Measurements from ENCODE around the gene DHH. TPM values are rescaled to one million over a fixed set of nuclear protein-coding genes. Genes with fewer than 3 reads are reported as not detected.

DHH gene
- polyA plus RNA-seq, 3 donors: 0.34 to 0.50 (median 0.35) TPM

DNA sequence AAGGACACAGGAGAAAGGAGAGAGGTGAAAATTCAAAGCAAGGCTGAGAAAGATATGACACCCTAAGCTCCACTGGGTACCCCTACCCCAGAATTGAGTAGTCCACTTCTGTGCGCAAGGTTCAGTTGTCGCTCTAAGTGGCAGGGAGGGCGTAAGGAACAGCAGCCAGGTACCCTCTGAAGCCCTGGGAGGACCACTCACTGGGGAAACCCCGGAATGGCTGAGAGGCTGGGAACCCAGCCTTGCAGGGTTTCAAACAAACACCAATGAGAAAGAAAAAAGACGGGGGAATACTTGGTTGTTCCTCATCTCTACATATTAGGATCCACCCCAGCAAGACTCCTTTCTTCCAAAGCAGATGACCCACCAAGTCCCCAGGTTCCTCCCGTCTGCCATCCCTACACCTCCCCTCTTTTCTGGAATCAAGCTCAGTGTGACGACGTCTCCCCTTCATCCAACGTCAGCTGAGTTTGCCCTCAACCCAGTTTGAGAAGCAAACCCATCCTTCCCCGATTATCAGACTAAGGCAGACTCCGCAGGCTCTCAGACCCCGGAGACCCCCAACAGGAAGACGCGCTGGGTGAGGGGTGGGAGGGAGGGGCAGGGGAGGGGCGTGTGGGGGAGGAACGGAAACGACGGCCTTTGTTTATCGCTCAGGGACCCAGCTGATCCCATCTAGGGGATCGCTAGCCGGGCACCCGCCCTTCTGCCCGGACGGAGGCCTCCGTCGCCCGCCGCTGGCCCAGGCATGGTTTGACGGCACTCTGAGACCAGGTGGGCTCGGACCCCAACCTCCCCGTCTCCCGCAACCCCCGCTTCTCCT, 15.3 kb upstream of the DHH start:
- no peak for DNase-seq

DNA sequence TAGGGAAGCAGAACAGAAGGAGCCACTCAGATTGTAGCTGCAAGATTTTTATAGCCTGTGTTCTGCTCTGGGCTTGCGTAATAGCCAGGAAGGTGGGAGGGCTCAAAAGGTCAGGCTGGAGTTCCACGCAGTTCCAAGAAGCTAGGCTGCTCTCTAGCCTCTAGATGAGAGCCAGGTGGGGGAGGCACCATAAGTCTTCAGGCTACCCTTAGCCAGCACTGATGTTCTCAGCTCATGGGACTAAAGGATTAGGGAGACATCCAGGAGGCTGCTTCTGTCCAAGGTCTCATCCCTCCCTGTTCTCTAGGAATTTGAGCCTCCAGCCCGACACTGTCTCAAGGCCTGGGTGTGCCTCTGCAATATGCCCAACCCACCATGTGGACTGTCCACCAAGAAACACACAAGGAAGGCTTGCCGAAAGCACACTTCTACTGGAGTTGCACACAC, 14.4 kb upstream of the DHH start:
- peak; percentile 26 for DNase-seq

DNA sequence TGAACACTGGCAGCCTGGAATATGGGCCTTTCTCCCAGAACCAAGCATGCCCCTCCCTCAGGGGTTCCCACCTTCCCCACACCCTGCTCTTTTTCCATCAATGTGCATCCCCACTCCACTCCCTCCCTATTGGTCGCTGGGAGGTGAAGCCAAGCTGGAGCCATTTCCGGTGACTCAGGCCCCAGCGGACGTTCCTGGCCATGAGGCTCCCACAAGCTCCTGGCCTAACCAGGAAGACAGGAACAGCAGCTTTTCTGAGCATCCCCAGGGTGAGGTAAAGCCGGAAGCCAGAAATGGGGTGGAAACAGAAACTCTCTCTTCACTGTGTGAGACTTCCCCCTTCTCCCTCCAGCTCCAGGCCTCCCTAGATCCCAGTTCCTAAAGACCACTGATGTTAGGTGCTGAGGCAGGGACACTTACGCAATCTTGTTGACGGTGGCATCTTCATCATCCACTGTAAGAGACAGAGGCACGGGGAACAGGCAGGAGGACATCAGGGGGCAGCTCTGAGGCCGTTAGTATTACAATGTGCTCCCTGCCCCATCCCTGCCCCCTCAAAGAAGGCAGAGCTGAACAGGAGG, 11.0 kb upstream of the DHH start:
- no peak for DNase-seq

DNA sequence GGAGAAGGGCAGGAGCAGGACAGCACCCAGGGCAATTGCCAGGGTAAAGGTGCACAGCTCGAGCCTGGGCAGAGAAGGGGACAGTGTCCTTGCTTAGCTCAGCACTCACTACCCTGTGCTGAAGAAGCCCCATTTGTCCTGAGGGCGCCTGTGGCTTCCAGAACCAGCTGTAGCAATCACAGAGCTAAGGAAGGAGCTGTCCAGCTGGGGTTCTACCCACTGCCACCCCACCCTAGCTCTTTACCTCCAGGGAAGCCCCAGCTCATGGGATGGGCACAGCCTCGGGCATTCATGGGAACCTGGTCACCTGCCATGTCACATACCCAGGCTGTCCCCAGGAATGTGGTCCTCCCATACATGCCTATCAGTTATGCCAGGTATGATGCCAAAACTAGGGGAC, 10.2 kb upstream of the DHH start:
- no peak for DNase-seq

DNA sequence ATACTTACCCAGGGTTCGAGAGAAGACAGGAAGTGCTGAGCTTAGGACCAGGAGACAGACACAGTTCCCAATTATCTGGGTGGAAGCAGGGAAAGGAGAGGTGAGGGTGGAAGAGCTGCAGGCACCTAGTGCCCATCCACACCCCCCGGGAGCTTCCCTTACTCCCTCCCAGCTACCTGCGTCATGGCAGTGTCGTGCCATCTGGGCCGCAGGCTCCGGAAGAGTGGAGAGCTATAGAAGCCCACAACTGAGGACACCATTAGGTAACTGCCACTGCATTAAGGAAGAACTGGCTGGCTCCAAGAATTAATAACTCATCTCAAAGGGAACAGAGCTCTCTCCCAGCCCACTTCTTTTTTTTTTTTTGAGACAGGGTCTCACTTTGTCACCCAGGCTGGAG, 5.8 kb upstream of the DHH start:
- no peak for DNase-seq

DNA sequence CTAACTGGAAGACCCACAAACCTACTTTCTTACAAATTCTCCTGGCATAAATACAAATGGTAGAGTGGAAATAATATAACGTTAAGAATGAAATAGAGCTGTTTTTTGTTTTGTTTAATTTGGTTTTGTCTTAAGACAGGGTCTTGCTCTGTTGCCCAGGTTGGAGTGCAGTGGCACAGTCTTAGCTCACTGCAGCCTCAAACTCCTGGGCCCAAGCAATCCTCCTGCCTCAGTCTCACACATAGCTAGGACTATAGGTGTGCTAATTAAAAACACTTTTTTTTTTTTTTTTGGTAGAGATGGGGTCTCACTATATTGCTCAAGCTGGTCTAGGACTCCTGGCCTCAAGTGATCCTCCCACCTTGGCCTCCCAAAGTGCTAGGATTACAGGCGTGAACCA, 4.1 kb upstream of the DHH start:
- no peak for DNase-seq

DNA sequence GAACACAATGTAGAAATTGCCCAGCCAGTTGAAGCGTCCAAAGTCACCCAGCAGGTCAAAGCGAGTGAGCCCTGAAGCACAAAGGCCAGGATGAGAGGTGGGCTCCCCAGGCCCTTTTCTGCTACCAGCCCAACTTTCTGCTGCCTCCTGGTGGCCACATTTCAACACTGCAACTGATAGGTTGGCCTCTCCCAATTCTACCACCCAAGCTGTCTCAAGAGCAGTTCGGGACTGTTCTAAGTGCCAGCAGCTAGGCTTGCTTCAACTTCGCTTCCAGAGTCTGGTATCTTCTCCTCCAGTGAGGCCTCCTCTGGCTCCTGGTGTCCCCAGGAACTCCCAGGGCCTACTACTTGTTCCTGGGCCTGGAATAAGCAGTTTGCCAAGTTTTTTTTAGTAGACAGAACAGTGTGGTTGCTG, 3.4 kb upstream of the DHH start:
- peak; percentile 31 for DNase-seq

DNA sequence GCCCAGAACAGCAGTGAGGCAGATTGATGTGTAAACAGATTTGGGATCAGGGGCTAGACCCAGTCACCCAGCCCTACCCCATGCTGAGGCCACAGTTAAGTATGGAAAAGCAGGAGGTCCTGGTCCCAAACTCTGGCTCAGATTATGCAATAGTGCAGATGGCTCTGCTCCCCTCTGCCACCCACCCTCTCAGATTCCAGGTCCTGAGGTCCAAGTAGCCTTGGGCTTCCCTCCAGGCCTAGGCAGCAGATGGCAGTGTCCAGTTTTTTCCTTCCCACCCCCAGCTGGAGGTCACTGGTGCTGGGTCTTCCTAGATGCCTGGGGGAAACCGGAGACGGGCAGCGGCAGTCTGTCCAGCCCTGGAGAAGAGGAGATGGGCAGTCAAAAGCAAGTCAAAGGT, 2.8 kb upstream of the DHH start:
- no peak for DNase-seq

DNA sequence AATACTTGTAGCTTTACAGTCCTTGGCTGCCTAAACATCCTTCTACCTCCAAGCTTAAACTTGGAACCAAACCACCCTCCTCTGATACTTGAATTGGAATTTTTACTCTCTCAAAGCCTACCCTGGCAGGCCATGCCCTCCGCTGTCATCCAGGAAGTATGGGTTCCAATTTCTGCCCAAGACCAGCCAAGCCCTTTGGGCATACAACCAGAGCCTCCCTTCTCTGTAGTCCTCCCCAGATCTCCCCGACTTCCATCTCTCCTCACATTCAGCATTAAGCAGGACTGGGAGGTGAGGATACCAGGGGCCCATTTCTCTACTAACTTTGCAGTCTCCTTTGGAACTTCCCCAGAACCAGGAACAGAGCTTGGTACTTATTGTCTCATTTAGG, 369 bp upstream of the DHH start:
- DNase-seq: no peak

DNA sequence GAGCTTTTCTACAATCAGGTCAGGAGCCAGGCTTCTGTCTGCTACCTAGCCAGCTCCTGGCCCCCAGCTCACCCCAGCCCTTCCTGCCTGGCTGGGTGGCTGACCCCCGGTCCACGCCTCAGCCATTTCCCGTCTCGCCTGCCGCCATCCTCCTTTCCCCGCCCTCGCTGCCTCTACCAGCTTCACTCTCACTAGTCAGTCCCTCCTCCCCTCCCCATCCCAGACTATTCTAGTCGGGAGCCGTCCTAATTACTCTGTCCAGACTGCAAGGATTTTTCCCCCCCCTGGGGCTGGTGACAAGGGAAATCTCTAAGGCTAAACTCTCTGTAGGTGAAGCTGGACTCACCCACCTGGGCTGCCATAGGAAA, 825 bp downstream of the DHH start:
- DNase-seq: no peak

DNA sequence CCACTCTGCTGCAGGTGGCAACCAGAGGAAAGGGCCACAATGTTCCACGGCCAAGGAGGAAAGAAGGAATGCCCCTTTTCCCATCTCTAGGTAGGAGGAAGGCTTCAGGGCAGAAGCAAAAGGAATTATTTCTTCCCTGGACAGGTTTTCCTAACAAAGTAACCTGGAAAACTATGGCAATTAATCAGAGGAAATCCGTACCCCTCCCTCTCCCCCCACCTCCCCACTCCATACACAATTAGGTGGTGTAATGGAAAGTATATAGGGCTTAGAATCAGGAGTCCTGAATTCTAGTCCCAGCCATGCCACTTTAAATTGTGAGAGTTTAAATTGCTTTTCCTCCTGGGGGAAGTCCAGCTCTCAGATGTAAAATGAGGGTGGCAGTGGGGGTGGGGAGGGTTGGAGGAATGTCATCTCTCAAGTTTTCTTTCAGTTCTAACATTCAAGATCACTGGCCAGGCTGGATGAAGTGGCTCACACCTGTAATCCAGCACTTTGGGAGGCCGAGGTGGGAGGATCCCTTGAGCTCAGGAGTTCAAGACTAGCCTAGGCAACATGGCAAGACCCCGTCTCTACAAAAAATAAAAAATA, 1.7 kb downstream of the DHH start:
- no peak for DNase-seq

DNA sequence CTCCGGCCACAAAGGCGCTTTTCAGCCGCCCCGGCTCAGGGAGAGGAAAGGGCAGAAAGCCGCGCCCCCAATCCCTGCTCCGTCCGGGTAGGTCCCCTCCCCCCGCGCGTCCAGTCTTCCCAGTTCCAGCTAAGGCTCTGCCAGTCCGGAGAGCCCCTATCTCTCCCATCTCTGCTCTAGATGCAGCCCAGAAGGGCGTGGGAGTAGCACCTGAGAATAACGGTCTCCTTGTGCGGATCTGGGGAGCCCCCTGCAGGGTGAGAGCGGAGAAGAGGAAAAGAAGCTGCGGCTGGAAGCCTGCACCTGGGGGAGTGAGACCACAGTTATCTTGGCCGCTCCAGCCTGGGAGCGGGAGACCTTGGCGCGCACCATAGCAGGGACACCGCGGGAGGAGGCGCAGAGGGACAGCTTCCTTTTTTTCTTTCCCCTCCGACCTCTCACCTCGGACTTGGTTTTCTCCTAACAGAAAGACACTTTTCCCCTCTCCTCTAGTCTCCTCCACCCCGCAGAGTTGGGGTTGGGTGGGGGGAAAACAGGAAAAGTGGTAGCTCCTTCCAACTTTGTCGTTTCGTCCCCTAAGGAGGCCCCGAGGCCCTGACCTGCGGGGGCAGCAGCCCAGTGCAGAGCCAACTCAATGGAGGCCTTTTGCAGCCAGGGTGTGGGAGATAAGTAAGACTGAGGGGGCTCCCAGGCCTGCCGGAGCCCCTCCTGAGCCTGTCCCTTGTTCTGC, 2.4 kb downstream of the DHH start:
- DNase-seq: peak; percentile 62

DNA sequence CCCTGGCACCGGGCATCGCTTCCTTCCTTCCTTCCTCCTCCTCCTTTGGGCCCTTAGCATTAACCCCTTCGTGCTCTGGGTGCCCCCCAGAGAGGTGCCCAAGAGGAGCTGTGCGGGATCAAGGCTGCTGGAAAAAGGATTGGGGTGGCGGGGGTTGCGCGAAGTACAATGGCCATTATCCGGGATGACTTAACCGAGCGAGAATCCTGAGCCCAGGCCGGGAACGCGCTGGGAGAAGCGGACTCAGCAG, 2.8 kb downstream of the DHH start:
- no peak for DNase-seq

DNA sequence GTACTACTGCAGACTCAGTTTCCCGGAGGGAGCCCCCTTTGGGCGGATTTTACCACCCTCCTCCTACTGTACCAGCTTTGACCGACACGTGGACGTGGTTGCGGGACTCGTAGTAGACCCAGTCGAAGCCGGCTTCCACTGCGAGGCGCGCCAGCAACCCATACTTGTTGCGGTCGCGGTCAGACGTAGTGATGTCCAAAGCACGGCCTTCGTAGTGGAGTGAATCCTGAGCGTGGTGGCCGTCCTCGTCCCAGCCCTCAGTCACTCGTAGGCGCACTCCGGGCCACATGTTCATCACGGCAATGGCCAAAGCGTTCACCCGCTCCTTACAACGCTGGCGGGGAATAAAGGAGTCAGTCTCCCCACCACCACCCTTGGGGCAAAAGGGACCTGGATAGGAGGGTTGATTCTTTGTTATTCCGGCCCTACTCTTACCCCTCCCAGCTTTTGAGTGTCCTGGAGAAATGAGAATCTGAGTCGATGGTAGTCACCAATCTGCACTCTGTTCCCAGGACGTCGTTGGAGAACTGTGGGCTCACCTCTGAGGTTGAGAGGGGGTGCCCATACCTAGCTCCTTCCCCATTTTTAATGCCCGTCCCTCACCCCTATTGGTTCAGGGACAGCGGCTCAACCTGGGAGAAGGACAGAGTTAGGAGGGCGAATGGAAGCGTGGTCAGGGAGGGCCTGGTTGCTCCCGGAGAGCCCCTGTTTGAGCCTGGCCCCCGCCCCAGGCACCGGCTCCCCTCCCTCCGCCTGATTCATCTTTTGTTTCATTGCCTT, 3.4 kb downstream of the DHH start:
- no peak for DNase-seq

DNA sequence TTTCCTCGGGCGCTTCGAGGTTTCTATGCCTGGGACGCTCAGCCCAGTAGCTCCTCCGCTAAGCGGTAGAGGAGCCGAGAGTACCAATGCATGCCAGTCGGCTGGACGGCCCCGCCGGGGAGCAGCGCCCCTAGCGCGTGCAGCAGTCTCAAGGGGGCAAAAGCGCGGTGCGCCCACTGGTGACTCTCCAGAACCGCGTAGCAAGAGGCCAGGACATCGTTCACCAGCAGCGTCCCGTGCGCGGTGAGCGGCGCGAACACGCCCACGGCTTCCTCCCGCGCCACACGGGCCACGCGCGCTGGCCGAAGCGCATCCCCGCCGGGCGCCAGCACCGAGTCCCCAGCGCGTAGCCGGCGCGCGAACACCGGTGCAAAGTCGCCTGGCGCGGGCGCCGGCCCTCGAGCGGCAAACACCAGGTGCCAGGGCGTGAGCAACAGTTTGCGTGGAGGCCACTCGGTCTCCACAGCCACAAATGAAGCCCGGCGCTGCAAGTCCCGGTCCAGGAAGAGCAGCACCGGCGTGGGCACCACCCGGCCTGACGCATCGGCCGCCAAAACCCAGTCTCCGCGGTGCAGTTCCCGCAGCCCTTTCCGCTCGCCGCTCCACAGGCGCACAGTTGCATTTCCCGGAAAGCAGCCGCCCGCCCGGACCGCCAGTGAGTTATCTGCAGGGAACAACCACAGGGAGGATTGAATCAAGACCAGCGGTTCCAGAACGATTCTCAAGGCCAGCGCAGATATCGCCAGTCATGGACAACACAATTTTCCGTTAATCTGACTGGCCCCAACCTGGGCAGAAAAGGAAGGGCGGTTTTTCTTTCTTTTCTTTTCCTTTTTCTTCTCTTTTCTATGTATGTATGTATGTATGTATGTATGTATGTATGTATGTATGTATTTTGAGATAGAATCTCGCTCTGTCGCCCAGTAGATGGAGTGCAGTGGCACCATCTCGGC, 4.5 kb downstream of the DHH start:
- DNase-seq: peak; percentile 30

DNA sequence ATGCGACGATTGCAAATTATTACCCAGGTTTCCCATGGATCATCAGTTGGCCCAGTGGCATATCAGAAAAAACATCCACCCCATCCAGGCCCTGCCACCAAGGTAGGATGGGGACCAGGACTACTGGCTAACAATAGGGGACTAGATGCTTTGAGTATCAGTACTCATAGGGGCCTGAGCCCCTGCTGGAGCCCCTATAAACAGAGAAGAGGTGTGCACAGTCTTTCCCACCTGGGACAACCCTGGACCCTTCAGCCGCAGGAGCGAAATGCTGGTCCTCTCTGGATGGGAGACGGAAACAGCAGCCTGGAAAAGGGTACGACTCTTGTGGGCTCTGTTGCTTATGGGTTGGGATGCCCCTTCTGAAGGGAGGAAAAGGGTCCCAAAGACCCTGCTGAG, 5.7 kb downstream of the DHH start:
- DNase-seq: no peak

DNA sequence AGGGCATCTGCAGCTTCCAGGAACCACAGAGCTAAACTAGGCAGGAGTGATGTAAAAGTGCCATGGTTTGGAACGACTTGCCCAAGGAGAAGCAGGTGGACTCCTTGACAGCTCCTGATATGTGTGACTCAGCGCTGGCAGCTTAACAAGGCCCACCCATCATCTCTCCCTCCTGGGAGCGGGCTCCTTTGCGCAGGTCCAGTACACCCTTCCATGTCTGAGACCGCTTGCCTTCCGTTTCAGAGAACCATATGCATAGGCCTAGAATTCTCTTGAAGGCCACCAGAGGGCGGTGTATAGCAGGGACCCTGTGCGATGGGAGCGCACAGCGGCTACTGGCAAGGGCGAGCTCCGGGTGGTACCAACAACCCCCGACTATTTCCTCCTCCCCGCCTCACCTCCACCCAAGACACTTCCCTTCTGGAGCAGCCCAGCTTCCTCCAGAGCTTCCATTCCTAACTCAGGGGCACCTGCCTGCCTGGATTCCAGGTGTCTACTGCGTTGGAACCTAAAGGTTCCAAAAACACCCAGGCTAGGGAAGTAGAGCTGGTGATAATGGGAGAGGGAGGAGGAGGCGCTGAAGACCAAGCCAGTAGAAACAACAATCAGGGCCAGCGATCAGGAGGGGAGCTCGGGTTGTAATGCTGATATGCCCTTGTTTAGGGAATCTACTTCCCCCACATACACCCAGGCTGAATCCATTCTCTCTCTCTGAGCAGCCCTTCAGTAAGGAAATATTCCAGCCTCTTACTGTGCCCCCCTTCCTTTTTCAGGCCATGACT, 6.3 kb downstream of the DHH start:
- peak; percentile 84 for DNase-seq

DNA sequence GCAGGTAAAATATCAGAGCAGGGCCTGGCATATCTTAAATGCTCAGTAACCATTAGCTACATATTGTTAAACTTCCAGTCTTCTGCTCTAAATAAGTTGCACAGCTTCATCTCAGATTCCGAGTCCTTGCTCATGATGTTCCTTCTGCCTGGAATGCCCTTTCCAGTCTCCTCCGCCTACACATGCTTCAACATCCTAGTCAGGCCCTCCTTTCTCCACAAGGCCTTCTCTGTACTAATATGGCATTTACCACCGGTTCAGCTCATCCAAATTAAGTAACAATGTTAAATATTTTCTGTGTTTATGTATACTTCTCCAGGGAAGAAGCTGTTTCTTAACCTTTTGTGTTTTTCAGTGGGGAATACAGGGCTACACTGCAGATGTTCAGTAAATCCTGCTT, 8.5 kb downstream of the DHH start:
- no peak for DNase-seq

DNA sequence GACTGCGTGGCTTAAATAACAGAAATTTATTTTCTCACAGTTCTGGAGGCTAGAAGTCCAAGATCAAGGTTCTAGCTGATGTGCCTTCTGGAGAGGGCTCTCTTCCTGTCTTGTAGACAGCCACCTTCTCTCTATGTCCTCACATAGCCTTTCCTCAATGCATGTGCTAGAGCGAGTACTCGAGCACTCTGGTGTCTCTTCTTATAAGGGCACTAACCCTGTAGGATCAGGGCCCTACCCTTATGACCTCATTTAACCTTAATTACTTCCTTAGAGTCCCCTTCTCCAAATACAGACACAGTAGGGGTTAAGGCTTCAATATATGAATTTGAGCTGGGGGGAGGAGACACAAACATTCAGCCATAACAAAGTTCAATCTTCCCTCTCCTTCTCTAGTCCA, 10.2 kb downstream of the DHH start:
- no peak for DNase-seq

DNA sequence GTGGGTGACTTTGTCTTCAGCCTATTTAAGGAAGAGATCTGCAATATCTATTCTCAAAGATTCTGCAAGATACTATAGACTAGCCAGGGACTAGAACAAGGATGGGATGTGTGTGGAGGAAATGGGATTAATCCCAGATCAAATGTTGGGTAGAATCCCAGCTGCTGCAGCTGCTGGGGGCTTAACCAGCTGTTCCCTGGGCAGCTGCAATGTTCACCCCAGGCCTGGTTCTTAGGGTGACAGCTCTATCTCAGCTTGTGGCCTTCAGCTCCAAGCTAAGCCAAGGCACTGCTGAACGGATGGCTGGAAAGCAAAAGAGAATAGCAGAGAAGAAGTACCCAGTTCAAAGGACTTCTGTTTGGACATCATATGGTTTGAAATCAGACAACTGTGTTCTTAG, 14.8 kb downstream of the DHH start:
- DNase-seq: no peak
